GM18499 (cell line): ENCODE results near the gene SAP130.

ENCODE experiments used
- ATAC-seq: cut with Tn5 transposase; IDR thresholded peaks from one replicate; pipeline ENCODE4 v1.9.1; 2021; ENCODE audit warnings: moderate number of reproducible peaks; ENCODE audit not compliant: insufficient read depth, unreplicated experiment

SAP130 gene

DNA sequence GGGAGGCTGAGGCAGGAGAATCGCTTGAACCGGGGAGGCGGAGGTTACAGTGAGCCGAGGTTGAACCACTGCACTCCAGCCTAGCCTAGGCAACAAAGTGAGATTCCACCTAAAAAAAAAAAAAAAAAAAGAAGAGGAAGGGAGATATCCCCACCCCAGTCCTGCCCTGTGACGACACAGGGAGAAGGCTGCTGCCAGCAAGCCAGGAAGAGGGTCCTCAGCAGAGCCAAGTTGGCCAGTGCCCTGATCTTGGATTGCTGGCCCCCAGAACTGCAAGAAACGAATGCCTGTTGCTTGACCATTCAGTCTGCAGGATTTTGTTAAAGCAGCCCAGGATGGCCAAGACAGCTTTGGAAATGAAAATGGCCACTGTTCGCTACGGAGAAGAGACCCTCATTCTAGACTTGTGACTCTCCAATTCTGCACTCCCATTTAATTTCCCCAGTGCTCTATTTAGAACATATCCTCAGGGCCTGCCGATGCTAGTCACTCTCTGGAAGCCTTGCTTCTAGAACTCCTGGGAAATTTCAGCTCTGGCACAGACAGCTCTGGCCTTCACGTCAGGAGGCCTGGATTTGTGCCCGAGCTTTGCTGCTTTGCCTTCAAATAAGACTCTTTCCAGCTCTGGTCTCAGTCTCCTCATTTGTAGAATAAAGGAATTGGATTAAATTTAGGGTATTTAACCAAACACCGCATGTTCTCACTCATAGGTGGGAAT lies 126.4 kb downstream of the SAP130 start:
- ATAC-seq, result no peak

DNA sequence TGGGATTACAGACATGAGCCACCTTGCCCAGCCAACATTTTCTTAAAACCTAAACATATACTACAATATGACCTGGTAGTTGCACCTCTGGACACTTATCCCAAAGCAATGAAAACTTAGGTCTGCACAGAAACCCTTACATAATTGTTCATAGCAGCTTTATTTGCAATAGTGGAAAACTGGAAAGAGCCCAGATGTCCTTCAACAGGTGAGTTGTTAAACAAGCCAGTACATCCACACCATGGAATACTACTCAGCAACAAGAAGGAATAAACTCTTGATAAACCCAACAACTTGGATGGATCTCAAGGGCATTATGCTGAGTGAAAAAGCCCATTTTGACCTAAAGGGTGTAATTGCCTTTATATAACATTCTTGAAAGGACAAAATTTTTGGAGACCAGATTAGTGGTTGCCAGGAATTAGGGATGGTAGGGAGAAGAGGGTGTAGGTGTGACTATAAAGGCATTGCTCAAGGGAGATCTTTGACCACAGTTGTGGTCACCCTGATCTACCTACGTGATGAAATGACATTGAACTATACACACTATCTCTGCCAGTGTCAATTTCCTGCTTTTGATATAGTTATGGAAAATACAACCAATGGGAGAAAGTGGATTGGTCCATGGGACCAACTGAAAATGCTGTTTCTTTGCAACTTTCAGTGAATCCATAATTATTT lies 130.2 kb downstream of the SAP130 start:
- no peak for ATAC-seq

DNA sequence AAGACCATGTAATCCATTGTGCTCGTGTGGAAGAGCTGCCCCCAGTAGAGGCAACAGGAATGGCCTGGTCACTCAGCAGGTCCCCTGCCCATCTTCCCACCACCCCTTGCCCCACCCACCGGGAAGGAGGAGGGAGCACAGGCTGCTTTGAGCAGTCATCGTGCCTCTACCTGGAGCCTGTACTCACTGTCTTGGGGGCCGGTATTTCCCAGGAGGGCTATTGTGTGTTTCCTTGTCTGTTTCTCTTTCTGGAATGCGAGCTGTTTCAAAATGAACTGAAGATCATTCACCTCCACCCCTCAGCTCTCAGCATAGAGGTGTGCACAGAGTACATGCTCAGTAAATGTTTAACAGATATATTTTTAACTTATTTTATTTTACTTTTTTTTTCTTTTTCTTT lies 134.4 kb downstream of the SAP130 start:
- no peak for ATAC-seq

DNA sequence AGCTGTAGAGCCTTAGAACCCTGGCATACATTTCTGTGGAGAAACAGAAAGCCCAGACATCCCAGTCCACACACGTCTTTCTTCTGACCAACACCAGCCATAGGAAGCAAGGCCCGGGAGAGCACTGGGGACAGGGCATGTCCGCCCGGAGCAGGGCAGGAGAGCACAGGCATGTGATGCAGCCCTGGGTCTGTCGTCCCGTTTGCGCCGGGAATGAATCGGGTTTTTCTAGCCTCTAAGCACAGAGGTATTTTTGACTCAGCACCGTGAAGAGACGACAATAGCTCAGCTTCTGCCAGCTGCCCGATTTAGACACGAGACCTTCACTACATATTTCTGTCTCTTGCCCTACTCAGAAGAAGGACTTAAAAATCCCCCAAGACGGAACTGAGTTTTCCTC lies 134.8 kb downstream of the SAP130 start:
- ATAC-seq, result no peak

DNA sequence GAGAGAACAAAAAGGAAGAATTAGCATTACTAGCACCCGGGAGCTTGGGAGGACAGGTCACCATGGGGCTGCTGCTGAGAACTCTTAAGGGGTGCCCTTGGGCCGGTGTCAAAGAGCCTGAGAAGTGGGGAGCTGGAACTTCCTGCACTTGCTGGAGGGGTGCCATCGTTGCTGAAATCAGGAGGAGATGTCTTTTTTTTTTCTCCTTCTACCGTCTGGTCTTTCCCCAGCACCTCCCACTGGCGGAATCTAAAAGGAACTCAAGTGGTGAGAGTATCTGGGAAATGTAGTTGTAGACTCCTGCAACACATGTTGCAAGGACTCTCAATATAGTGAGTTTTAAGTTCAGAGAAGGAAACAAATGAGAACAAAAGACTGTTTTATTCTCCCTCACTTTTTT lies 136.0 kb downstream of the SAP130 start:
- no peak for ATAC-seq
